HG03025 (cell line): ENCODE measurements around the gene UQCC3.
"Not testable (repeated sequence)": the region's sequence is repeated elsewhere in the genome, so short reads cannot be mapped to it uniquely, and the experiment has no call there.

Experiments used
- ATAC-seq: cut with Tn5 transposase; IDR thresholded peaks from one replicate; pipeline ENCODE4 v1.9.1; 2021; ENCODE audit warnings: mild to moderate bottlenecking, moderate library complexity; ENCODE audit not compliant: unreplicated experiment, low FRiP score

UQCC3 gene, protein sequence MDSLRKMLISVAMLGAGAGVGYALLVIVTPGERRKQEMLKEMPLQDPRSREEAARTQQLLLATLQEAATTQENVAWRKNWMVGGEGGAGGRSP

DNA sequence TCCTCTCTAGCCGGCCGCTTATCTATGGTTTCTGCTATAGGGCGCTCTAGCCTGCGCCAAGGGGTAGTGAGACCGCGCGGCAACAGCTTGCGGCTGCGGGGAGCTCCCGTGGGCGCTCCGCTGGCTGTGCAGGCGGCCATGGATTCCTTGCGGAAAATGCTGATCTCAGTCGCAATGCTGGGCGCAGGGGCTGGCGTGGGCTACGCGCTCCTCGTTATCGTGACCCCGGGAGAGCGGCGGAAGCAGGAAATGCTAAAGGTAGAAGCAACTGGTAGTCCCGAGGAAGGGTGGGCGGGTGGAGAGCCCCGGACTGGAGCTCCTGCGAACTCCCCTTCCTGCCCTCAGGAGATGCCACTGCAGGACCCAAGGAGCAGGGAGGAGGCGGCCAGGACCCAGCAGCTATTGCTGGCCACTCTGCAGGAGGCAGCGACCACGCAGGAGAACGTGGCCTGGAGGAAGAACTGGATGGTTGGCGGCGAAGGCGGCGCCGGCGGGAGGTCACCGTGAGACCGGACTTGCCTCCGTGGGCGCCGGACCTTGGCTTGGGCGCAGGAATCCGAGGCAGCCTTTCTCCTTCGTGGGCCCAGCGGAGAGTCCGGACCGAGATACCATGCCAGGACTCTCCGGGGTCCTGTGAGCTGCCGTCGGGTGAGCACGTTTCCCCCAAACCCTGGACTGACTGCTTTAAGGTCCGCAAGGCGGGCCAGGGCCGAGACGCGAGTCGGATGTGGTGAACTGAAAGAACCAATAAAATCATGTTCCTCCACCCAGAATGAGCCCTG, at the start of gene UQCC3, which contains the start of gene LBHD1:
Gene UQCC3, plus strand, starts transcription at position 66 of the 782 bp plus-strand sequence. Its CDS starts 73 bp downstream, at position 139.
Gene LBHD1, minus strand, starts transcription at position 660 of the 782 bp plus-strand sequence. CDS start 2,236 bp downstream, outside the sequence.
- ATAC-seq: peak; percentile 42

DNA sequence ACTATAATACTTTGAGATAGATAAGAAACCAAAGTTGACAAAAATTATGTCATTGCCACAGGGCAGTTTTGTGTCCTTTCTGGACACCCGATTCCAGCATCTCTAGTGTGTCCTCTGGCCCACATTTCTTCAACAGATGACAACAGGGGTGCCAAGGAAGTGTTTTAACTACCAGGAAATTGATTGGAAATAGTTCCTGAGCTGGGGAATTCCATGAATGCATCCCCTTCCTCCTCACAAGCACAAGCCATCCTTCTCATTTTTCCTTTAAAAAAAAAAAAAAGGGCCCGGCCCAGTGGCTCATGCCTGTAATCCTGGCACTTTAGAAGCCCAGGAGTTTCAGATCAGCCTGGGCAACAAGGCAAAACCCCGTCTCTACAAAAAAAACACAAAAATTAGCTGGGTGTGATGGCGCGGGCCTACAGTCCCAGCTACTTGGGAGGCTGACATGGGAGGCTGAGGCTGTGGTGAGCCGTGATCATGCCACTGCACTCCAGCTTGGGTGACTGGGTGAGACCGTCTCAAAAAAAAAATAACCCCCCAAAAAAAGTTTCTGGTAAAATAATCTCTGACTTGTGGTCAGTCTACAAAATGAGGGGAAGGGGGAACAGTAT, 48.9 kb upstream of the UQCC3 start:
- no peak for ATAC-seq

DNA sequence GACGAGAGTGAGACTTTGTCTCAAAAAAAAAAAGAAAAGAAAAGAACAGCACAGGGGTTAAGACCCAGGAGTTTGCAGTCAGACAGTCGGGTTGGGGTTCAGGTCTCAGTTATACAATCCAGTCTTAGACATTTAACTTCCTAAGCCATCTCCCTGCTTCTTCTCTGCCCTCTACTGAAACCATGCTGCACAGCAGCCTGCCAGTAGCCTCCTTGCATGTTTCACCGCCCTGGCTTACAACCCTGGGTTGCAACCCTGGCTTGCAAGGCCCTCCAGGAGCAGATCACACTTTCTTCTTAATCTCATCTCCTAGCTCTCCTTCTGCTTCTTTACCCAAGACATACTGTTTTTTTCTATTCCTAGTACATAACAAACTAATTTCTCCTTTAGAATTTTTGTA, 43.8 kb upstream of the UQCC3 start:
- no peak for ATAC-seq

DNA sequence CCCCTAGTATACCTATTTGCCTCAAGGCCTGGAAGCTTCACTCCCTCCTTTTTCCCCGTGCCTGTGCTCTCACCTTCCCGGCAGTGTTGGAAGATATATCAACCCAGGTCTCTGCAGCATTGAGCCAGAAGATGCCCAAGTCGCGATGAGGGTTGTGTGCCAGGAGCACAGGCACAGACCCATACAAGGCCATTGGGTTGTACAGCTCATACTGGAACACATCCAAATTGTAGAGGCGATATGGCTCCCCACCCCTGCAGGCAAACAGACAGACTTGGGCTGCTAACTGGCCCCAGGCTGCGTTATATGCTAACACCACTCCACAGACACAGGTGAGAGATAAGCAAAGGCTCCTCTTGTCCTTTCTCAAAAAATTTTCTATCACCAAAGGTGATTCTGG, 39.0 kb upstream of the UQCC3 start:
- ATAC-seq: no peak

DNA sequence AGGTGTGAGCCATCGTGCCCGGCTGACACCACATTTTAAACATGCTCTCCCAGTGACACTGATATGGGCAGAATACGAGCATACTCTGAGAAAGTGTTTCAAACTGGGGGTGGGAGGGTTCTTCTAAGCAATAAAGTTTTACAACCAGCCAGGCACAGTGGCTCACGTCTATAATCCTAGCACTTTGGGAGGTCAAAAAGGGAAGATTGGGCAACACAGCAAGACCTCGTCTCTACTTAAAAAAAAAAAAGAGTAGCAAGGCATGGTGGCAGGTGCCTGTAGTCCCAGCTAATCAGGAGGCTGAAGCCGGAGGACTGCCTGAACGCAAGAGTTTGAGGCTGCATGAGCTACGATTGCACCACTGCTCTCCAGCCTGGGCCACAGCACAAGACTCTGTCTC, 27.3 kb upstream of the UQCC3 start:
- ATAC-seq: no peak

DNA sequence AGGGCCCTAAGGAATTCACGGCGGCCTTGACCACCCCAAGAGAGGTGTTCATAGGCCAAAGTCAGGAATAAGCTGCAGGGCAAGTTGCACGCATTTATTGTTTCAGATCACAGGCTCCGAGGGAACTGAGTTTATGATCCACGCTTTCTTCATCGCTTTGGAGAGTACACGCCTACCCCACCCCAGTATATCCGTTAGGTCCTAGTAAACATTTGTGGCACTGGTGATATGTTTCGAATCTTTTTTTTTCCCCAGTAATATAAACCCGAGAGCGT, 25.9 kb upstream of the UQCC3 start:
- ATAC-seq: peak; percentile 1

DNA sequence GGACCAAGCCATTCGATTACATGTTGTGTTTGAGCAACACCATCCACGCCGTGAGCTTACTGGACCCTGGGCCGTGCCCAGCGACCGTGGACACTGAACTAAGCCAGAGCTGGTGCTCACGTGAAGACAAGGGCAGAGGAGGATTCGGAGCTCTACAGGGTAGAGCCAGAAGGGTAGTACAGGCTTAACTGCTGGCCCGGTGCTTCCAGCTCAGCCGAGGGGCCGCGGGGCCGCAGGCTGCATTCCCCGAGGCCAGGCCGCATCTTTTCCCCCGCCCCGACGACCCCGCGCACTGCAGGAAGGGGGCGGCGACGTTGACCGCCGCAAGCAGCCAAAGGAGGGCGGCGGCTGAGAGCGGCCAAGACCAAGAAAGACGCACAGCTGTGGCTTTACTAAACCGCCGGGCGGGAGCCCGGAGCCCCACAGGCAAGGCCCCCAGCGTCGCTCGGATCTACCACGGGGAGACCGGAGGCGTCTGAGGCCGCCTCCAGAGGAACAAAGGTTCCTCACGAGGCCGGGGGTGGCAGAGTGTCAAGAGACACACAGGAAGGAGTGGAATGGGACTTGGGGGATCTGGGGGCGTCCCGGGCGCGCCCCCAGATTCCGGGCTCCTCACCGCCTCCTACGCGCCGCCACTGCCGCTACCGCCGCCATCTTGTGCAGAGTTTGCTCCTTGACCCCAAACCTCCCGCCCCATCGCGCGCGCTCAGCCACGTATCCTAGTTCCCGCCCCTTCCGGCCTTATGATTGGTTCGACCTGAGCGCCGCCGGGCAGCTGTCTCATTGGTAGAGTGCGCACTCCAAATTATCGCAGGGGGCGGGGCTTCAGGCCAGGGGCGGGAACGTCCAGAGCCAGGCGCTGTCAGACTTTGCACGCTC, 25.3 kb upstream of the UQCC3 start, which contains the start of gene GANAB:
Gene GANAB, minus strand, starts transcription at position 668 of the 879 bp plus-strand sequence. Its CDS starts 14 bp downstream, at position 654.
- peak; percentile 83 for ATAC-seq

DNA sequence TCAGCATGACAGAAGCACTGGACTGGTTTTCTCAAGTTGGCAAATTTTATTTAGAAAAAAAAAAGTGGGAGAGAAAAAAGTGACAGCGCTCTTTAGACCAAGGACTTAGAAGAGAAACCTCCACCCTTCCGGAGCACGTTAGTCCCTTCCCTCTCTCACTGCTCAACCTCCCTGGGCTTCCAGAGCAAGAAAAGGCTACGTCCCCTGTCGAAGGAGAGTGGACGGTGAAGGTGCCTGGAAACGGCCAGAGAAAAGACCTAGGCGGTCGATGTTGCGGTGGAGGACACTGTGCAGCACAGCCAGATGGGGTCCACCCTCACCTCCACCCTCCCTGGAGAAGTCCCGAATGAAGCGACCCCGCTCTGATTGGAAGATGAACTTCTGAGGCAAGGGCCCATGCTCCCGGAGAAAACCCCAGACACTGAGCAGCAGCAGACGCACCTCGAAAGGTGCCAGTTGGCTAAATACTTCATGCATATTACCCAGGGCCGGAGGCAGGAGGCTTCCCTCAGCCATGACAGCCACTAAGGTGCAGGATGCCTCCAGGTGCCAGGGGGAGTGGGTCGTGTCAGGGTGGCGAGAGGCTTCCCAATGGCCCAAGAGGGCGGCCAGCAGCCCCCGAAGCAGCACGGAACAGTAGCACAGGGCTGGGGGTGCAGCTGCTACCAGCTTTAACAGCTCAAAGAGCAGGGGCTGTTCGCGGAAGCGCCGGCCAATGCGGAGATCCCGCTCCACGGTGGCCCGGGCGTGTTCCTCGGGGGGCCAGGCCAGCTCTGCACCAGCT, 24.5 kb upstream of the UQCC3 start:
- no peak for ATAC-seq

DNA sequence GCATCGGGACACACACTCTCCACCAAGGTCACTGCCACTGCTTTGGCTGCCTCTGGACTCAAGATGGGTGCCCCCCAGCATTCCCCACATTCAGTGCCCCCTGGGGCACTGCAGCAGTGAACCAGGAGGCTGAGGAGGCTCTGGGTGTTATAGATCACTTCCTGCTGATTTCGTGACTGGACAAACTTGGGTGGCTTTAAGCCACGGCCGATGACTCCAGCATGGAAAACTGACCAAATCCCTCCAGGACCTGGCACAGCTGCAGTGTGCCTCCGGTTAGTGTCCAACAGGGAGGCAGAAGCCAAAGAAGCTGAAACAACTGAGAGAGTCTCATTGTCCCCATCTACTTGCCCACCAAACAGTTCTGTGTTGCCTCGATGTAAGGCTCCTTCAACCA, 23.9 kb upstream of the UQCC3 start:
- ATAC-seq: no peak

DNA sequence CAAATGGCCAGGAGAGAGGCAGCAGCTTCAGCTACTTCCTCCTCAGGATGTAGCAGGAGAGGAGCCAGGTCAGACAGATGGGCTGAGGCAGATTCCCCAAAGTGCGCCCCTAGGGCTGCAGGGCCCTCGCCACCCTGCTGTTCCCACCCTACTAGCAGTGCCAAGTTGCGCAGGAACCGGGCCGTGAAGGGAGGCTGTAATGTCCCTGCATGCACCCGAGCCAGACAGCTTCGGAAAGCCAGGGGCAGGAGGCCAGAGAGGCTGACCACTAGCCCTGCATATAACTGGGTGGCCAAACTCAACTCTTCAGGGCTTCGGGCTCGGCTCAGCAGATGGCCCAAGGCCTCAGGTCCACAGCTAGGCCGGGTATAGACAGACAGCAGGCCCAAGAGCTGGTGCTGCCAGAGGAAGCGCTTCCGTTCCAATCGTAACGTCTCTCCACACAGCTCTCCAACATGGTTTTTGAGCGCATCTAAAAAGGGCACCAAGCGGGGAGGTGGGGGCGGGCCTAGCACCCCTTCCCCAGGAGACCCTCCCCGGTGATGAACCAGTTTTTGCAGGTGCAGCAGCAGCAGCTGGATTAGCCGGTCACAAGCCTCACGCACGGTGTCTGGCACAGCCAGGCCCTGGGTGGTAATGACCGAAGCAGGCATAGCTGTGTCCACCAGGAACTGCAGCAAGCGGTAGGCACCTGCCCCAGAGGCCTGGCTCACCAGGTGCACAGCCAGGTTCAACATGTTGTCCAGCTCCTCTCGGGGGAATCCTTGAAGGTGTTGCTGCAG, 23.1 kb upstream of the UQCC3 start:
- ATAC-seq: no peak

DNA sequence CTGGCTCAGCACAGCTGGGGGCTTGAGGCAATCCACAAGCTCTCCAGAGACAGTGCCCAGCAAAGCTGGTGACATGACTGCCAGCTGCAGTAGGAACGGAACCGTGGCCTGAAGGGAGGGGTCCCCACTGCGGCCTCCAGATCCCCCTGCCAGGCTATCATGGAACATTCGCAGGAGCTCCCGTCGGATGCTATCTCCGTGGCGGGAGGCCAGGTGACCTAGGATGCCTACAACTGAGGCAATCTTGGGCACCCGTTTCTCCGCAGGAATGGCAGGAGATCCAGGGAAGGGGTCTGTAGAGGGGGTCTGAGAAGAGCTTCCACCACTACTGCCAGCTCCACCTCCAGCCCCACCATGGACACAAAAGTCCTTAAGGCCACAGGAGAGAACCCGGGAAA, 22.5 kb upstream of the UQCC3 start:
- ATAC-seq: no peak

DNA sequence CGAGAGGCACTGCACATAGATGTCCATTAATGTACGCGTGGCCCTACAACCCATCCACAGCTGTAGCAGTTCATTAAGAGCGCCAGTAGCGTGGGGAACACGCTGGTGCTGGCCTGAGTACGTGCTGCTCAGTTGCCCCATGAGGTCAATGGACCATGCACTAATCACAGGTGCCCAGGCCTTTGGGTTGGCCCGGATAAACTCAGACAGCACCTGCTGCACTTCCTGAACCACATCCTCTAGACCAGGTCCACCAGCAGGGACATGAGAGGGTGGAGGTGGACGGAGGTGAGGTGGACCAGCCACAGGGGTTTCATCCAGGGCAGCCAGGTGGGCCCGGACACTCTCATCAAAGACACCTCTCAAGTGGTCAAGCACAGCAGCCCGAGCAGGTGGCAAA, 22.0 kb upstream of the UQCC3 start:
- ATAC-seq: no peak

DNA sequence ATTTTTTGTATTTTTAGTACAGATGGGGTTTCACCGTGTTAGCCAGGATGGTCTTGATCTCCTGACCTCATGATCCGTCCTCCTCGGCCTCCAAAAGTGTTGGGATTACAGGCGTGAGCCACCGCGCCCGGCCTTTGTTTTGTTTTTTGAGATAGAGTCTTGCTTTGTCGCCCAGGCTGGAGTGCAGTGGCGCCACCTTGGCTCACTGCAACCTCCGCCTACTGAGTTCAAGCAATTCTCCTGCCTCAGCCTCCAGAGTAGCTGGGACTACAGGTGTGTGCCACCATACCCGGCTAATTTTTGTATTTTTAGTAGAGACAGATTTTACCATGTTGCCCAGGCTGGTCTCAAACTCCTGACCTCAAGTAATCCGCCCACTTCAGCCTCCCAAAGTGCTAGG, 21.2 kb upstream of the UQCC3 start:
- not testable (repeated sequence) for ATAC-seq

DNA sequence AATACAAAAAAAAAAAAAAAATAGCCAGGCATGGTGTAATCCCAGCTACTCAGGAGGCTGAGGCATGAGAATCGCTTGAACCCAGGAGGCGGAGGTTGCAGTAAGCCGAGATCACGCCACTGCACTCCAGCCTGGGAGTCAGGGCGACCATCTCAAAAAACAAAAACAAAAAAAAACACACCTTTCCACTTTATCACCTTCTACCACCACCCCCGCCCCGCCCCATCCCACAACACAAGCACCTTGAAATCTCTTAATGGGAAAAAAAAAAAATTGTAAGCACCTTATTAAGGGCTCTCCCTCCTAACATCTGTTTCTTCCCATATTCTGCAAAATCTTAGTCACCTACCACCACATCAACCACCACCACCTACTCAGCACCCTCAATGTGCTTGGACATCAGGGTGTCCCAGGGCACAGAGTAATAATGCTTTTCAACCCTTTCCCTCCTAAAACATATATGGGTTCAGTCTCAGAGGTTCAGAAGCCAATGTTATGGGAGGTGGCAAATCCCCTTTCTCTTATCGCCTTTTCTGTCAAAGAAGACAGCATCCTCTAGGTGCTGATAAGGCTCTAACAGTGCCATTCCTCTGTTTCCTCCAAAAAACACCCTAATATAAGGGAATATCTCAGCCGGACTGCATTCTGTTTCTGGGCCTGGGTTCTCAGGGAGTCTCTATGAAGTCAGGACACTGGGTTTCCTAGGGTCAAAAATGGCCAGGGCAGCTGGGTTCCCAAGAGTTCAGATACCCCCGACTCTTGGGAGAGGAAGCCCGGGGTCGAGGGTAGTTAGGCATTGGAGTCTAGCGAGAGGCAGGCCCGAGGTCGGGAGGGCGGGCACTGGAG, 19.1 kb upstream of the UQCC3 start:
- ATAC-seq: no peak

DNA sequence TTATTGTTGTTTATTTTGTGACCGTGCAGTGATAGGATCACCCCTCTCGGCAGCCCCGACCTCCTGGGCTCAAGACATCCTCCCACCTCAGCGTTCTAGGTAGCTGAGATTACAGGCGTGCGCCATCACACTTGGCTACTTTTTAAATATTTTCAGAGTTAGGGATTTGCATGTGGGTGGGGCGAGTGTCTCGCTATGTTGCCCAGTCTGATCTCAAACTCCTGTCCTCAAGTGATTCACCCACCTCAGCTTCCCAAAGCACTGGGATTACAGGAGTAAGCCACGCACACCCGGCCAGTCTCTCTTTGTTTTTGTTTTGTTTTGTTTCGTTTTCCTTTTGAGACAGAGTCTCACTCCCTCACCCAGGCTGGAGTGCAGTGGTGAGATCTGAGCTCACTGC, 17.2 kb upstream of the UQCC3 start:
- no peak for ATAC-seq

DNA sequence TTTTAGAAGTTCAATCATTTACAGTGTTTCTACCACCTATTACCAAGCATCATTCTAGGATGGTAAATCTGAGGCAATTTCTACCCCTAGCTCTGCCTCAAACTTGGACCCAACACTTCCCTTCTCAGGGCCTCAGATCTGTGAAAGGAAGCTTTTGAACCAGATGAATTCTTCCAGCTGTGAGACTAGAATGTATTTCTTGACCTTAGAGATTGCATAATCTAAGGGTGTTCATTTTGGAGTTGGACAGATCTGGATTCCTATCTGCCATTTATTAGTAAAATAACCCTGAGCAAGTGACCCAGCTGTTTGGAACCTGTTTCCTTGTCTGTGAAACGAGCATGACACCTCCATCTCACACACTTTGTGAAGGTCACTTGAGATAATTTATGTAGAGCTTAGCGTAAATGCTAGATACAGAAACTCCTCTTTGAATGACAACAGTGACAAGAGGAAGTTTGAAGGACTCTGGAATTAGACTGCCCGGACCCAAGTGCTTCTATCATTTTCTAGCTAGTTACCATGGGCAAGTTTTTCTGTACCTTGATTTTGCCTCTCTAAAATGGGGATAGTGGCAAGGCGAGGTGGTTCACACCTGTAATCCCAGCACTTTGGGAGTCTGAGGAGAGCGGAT, 14.6 kb upstream of the UQCC3 start:
- ATAC-seq: no peak

DNA sequence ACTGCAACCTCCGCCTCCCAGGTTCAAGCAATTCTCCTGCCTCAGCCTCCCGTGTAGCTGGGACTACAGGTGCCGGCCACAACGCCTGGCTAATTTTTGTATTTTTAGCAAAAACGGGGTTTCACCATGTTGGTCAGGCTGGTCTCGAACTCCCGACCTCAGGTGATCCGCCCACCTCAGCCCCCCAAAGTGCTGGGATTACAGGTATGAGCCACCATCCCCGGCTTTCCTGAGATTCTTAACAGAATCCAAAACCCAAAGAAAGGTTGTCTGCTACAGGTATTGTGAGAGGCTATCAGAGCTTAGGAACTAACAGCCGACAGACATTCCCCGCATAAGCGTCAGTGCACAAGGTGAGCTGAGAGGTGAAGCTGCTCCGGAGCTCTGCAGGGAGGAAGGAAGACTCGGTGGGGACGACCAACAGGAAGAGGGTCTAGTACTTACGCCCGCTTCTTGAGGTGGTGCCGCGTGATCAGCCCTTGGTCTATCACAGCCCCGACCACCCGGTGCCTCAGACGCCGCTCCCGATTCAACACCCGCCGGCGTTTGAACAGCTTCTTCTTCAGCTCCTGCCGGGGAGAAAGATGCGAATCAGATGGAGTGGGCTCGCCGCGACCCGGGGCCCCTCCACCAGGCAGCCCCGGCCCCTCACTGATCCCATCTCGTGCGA, 6.9 kb upstream of the UQCC3 start:
- ATAC-seq: peak; percentile 29
